Left kidney (tissue), 2 donors: ENCODE measurements around the gene CAMTA1. TPM values are rescaled to one million over a fixed set of nuclear protein-coding genes. Genes with fewer than 3 reads are reported as not detected.

Experiments
- DNase-seq: peaks from one replicate; pipeline ENCODE4 v3.0.0-alpha.2; 2013
- polyA plus RNA-seq: library from polyadenylated mRNA; unstranded; fragments of 120-200 nt; gene quantifications from one replicate; pipeline ENCODE4 v1.2.1, GENCODE V29; 2013; ENCODE audit not compliant: insufficient read length

Gene CAMTA1
- polyA plus RNA-seq, 1 donor: 88.8 TPM

DNA sequence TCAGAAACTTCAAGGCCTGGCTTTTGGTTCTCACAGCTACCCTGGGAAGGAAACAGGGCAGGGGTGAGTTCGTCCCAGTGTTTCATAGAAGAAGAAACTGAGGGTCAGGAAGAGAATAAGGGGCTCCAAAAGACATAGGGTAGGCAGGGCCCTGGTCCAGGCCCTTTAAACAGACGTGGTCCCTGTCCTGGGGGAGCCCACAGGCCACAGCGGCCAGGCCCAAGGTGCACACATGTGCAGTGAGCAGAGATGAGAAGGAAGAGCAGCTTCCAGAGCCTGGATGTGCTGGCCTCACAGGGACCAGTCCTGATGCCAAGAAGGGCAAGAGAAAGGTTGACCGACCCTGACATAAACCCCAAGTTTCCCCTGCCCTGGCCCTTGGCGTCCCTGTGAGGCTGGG lies 690.4 kb downstream of the CAMTA1 start:
- no peak for DNase-seq

DNA sequence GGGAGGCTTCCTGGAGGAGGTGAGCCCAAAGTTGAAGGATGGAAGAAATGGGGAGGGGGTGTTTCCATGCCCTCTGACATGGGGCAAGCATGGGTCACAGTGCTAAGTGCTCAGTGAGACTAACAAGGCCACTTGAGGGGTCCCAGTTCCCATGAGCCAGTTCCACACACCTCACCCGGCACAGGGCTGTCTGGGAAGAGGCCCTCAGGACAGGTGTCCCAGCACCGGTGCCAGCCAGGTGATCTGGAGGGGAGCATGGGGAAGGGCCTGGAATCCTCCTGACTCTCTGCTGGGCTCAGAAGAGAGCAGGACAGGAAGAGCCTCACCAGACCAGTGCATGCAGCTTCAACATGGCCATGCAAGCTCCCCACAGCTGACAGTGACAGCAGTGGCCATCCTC lies 691.1 kb downstream of the CAMTA1 start:
- no peak for DNase-seq

DNA sequence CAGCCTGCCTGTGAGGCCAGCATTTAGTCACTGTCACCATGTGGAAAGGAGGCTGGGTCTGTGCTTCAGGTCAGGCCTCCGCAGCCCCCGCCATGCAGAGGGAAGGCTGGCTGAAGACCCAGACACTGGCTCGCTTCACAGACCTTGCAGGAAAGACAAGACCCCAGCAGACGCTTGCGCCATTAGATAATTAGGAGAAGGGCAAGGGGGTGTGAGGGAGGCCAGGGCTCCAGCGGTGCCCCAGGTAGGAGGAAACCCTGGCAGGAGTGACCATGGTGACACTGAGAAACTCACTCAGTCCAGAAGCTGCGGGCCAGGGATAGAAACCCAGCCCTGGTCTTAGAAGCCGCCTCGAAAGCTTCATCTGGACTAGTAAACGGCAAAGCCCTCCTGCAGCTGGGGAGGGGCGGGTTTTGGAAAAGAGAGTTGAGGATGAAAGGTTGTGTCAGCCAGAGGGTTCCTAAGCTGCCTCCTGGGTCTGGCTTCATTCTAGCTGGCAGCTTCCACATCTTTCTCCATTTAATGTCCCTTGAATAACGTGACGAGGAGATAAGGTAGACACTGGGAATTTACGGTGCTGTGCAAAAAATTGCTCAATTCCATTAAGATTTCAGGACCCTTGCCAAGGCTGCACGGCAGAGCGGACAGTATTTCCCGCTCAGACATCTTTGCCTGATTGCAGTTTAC lies 691.8 kb downstream of the CAMTA1 start:
- no peak for DNase-seq

DNA sequence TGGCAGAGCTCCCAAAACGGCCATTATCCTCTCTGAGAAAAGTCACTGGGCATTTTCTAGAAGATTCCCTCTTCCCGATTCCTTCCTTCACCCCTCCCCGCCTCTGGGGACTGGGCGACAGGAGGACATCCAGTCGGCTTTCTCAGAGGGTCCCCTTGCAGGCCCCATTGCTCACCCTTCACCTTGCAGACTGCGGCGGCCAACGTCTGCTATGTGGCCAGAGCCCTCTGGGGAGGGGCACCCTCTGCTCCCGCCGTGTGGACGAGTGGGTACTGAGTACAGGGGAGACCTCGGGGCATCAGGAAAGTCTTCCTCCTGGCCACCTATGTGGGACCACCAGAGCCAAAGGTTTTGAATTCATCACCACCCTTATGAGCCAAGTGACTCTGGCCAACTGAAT lies 692.3 kb downstream of the CAMTA1 start:
- DNase-seq: no peak

DNA sequence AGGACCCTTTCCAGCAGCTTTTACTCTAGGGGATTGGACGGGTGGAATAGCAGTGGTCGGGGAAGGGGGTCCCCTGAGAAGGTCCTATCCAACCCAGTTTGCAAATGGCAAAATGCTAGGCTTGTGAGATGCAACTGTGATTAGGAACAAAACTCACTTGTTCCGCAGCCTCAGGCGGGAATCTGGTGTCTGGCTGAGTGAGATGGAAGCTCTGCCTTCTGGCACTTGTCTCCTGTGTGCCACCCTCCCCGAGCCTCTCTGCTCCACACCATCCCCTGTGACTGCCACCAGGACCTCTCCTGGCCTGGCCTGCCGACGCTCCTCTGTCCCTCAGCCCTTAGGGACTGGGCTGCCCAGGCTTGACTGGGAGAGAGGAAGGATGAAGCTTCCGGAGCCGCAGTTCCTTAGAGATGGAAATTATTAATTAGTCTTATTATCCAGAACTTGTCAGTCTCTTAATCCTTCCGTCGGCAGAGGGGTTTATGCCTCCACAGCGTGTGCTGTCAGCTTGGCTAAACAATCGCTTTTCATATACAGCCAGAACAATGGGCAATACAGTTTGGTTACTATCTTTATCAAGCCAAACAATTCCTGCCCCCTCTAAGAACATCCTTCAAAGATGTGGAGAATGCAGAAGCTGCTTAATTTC lies 693.0 kb downstream of the CAMTA1 start:
- DNase-seq: no peak

DNA sequence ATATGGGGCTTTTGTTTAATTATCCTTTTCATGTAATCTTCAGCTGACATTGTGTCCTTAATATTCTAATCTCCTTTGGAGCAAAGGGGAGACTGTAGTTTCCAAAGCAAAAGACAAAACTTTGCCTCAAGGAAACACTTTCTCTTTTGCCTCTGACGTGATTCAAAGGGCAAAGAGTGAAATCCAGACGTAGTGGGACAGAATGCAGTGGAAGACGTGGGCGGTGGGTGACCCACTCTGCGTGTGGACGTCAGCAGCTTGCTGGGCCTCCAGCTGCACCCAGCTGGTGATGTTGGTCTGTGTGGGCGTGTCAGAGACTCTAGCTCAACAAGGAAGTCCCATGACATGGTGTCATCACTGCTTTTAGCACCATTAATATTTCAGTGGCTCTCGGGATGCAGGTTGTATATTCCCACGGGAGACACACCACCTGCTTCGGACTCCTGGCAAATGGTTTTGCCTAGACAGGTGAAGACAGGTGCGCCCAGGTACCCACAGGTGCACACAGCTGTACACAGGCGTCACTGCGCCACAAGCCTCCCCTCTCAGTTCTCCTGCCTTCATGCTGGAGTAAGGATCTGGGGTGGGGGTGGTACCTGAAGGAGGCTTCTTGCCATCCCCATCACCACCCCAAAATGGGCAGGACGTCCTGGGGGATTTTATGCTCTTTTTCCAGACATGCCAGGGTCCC lies 693.7 kb downstream of the CAMTA1 start:
- peak; percentile 78 for DNase-seq

DNA sequence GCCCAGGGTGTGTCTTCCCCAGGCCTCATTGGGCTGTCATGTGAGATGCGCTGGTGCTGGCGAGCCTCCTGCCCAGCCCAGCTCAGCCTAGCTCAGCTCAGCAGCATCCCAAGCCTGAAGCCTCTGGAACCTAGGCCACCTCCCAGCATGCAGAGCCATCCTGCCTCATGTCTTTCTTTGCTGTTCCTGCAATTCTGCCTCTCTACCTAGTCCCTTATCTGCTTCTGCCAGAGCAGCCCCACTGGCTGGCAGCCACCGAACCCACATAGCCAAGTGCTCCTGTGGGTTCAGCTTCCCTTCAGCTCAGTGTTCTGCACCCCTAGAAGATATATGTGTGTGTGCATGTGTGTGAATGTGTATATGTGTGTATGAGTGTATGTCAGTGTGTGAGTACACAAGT lies 694.3 kb downstream of the CAMTA1 start:
- DNase-seq: no peak

DNA sequence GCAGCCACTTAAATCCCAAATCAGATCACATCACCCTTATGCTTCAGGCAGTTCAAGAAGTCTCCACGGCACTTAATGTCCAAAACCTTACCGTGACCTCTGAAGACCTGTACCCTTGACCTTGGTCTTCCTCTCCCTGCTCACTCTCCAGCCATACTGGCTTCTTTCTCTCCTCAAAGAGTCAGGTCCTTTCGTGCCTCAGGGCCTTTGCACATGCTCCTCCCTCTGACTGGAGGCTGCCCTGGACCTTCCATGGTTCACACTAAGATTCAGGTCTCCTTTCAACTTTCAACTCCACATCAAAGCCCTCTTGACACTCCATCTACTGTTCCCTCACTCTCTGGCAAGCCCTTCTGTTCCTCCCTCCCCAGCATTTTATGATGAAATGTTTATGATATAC lies 695.9 kb downstream of the CAMTA1 start:
- no peak for DNase-seq

DNA sequence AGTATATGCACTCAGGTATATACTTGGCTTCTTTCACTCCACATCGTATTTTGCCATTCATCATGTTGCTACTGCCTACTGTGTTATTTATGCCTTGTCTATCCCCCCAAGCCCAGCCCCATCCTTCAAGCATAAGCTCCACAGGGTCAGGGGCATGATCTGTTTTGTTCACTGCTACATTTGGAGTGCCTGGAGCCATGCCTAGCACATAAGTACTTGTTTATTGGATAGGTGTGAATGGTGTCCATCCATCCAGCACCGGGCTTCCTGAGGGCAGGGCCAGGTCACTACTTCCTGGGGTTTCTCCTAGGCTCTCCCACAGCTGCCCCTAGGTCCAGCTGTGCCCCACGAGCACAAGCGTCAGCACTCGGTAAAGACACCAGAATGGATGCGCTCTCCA lies 696.8 kb downstream of the CAMTA1 start:
- DNase-seq: no peak

DNA sequence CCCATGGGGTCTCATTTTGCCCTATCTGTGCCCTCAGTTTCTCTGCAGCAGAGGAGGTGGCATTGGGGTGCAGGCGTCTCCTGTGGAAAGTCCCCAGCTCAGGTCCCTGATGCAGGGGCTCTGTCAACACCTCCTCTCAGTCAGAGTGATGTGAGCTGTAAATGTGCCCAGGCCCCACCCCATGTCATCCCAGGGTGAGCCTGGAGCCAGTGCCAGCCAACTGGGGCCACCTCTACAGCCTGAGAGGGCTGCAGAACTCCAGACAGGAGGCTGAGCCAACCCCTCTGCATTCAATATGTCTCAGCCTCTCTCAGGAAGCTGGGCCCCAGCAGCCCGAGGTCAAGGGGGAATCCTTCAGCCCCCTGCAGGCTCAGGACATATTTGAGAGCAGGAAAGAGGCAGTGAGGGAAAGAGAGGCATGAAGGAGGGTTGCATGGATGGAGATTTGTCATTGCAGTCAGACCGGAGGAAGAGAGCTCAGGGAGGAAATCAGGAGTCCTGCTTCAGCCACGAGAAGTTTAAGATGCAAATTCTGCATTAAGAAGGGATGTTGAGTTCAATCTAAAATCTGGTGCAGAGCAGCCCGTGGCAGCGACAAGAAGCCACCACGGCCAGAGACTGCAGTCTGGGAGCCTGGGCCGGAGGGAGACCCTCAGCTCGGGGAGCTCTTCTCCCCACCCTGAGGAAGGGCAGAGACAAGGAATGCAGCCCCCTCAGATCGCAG lies 697.7 kb downstream of the CAMTA1 start:
- DNase-seq: no peak

DNA sequence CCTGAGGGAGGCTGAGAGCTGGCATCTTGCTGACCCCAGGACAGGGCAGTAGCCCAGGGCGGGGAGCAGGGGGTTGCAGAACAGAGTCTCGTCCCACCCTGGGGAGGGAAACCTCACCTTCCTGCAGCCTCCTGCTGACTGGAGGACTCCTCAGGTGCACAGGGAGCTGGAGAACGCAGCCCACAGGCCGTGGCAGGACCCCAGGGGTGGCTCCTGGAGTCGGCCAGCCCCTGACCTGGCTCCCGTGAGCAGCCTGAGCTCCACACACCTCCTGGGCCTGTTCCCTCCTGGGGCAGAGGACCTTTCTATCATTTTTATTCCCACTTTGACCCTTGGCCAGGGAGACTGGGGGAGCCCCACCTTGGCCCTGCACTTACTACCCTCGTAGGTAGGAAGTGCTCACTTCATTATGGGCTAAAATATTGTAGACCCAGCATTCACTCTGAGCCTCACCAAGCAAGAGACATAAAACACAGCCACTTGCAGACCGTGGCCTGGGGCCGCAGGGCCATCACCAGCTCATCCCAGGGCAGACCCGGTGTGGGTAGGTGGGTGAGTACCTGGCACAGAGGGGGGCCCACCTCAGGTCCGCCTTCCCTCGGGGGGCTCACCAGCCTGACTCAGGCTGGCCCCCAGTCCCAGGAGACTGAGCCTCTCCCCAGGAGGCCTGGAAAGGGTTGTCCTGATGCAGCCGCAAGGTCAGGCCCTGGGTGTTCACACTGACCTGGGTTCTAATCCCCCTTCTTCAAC lies 698.6 kb downstream of the CAMTA1 start:
- no peak for DNase-seq

DNA sequence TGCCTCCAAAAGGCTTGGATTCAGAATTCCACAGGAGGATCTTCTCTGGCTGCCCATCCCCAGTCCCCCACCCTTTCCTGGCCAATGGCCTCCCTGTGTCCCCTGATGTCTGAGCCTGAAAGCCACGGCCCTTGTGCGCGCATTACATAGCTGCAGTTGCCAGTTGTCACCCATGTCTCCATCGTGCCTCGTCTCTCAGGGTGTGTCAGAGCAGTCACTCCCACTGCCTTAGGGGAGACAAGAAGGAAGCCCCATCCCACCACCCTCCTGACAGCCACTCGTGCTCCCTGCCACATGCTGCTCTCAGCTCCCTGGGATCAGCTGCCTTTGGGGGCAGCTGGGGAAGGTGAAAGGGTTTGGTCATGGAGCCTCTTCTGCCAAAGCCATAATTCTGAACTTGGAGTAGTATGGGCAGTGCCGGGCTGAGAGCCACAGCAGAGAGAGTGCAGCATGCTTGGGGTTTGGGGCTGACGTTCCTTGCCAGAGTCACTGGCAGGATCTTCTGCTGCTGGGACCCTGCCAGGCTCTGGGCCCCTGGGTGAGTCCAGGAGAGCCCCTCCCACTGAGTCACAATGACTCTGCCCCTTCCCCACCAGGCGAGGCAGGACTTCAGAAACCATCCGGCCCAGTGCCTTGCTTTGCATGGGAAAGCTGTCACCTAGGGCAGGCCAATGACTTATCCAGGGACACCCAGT lies 700.0 kb downstream of the CAMTA1 start:
- DNase-seq: no peak

DNA sequence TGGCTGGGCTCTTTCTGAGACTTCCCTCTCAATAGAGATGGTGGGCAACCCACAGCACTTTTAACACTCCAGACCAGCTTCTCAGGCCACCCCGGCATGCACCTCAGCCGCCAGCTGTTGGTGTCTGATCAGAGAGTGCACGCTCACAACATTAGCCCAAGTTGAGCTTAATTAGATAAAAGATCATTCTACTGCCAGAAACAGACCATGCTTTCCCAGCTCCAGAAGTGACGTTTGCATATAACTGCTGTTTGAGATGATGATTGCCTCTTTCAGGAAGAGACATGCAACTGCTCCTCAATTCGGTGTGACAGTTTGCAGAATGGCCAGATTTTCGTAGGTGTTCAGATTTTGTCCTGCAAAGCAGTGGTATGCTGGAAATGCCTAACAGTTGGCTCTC lies 700.6 kb downstream of the CAMTA1 start:
- no peak for DNase-seq

DNA sequence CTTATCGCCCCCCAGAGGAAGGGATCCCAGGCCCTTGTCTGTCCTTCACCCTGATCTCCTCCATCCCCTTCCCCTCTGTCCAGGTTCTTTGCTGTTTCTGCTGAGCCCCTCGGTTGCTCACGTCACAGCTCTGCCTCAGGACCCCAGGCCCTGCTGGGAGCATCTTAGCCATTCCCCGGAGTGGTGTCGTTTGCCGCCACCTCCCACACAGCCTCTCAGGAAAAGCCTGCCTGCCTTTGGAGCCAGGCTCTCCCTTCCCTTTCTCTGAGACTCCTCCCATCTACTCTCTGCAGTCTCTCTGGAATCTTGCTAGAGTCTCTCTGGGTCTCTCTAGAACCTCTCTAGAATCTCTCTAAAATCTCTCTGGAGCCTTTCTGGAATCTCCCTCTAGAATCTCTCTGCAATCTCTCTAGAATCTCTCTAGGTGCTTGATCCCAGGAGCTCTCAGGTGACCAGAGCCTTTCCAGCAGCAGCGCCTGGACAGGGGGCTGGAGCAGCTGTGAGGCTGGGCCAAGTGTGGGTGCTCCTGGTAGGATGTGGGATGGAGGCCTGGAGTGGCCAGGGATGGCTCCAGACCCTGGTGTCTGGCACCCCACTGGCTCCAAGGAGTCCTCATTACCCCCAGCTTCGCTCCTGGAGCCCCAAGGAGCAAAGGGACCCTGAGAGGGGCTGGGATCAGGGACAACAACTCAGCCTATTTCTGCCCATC lies 702.7 kb downstream of the CAMTA1 start:
- DNase-seq: no peak

DNA sequence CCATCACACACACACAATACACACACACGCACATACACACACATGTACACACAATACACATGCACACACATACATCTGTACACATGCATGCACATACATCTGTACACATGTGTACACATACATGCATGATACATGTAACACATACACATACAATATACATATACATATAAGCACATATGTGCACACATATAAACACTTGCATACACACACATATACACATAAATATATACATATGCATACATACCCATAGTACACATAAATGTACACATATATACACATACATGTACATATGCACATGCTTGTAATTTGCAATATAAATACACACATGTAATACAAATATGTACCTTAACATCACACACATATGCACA lies 703.2 kb downstream of the CAMTA1 start:
- no peak for DNase-seq

DNA sequence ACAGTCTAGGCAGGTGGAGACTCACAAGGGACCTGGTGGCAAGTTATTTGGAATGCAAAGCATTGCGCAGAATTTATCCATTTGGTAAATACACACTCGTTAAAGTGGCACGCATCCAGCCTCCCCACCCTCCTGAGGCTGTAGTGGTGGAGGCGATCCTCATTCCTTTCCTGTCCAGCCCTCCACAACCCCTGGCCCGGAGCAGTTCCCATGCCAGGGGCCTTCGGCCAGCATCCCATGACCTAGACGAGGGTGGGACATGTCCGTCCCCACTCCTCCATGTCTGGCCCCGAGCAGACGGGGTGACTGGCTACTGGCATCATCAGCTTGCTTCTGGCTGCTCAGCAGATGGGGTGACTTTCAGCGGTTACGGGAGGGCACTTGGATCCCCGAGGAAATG lies 704.3 kb downstream of the CAMTA1 start:
- DNase-seq: no peak

DNA sequence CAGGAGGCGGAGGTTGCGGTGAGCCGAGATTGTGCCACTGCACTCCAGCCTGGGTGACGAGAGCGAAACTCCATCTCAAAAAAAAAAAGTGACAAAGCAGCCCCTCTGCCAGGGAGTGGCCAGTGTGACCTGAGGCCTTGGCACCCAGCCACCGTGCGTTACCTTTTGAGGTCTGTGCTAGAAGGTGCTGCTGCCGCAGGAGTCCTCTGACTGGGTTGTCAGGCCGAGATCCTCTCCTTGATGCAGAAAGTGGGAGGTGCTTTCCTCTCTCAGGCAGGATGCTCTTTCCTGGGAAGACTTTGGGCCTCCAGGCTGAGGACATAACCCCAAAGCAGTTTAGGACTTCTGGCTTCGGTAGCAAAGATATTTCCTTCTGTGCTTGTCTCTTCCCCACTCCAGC lies 705.3 kb downstream of the CAMTA1 start:
- no peak for DNase-seq

DNA sequence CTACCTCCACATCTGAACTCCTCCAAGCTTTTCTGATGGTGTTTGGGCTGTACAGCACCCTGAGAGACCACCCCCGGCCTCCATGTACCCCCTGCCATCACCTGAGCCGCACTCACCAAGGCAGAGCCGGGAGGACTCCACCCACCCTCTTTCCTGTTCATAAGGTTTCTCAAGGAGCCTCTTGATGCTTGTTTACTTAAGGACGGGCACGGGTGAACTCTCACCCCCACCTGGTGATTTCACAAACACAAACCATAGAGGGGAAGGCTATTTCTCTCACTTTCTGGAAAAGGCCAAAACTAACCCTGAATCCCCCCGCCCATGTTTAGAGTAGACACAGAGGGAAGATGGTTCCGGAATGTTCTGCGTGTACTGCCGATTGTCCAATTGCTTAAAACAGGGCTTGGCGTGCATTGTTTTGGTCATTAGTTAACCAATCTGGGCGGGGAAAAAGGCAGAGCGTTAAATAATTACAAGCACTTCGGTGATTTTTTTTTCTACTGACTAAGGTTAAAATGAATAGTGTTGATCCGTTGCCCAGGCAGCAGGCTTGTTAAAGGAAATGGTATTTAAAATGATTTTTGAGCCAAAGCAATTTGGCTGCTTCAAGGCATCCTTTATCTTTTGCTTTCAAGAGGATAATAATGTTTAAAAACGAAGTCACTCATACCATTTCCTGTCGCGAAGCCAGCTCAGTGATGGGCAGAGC lies 706.0 kb downstream of the CAMTA1 start:
- DNase-seq: no peak

DNA sequence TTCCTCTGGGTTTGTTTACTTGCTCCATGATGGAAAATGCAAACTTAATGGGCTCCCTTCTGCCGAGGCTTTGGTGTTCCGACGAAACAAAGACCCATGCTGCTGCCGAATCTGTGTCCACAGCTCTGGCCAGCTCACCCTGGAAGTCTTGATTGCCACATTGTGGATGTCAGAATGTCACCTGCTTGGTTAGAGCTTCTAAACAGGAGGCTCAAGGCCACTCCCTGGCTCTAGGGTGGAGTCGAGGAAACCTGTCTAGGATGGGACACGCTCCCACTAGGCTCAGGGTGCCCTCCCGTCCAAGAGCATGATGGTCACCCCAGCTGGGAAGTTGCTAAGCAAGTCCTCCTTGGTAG lies 706.5 kb downstream of the CAMTA1 start:
- no peak for DNase-seq

DNA sequence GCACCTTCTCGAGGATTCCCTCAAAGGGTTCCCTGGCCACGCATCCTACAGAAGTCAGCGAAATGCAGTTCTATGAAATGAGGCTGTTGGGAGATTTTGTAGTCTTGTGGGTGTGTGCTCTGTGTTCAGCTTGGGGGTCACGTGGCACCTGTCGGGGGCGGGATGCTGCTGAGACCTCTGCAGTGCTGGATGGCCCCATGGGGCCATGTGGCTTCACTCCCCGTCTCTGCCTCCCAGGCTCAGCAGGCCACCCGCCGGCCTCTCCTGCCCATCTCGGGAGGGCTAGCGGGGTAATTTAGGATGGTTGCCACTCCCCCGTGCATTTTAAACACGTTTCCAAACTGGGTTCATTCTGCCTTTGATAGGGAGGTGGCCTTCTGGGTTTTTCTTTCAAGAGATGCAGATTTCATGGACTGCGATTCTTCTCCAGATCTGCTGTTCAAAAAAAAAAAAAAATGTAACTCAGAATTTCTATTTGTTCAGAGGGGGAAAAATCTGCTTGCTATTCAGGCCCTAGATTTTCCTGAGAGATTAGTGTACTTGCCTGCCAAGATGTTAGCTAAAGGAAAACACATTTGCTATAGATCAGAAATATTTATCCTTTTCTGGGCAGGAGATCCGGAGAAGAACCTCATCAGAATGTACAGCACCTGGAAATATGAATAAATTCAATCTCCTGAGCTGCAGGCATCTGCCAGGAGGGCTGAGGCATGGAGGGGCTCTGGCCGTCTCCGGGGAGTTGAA lies 708.6 kb downstream of the CAMTA1 start:
- DNase-seq: no peak
